ENCODE data around the gene GIGYF2.
"Not testable (repeated sequence)": the region's sequence is repeated elsewhere in the genome, so short reads cannot be mapped to it uniquely, and the experiment has no call there.

Gene GIGYF2

GRCh38 chr2:232674491-232674890 is 22.6 kb upstream of the GIGYF2 start:
- TF ChIP-seq, protein P1, sequence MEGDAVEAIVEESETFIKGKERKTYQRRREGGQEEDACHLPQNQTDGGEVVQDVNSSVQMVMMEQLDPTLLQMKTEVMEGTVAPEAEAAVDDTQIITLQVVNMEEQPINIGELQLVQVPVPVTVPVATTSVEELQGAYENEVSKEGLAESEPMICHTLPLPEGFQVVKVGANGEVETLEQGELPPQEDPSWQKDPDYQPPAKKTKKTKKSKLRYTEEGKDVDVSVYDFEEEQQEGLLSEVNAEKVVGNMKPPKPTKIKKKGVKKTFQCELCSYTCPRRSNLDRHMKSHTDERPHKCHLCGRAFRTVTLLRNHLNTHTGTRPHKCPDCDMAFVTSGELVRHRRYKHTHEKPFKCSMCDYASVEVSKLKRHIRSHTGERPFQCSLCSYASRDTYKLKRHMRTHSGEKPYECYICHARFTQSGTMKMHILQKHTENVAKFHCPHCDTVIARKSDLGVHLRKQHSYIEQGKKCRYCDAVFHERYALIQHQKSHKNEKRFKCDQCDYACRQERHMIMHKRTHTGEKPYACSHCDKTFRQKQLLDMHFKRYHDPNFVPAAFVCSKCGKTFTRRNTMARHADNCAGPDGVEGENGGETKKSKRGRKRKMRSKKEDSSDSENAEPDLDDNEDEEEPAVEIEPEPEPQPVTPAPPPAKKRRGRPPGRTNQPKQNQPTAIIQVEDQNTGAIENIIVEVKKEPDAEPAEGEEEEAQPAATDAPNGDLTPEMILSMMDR (conservative IDR thresholded peaks at IDR 0.05) = no peak
- H3K27ac ChIP-seq = no peak overlapping the region

- TF ChIP-seq, protein P1 (conservative IDR thresholded peaks at IDR 0.05) = no peak
- no peak overlapping the region for H3K27ac ChIP-seq
These were observed 21.8 kb upstream of the GIGYF2 start for GRCh38 chr2:232675381-232675780.

GRCh38 chr2:232680006-232680405 is 17.1 kb upstream of the GIGYF2 start:
- TF ChIP-seq, protein P1 (conservative IDR thresholded peaks at IDR 0.05) = no peak

GRCh38 chr2:232681527-232681926 is 15.6 kb upstream of the GIGYF2 start:
- no peak overlapping the region for H3K27ac ChIP-seq
- TF ChIP-seq, protein P1 (conservative IDR thresholded peaks at IDR 0.05) = no peak

More at GRCh38 chr2:232680006-232680405, 17.1 kb upstream of the GIGYF2 start:
- no peak overlapping the region for H3K27ac ChIP-seq

GRCh38 chr2:232683368-232683767 is 13.8 kb upstream of the GIGYF2 start:
- TF ChIP-seq, protein P1 (conservative IDR thresholded peaks at IDR 0.05) = no peak
- H3K27ac ChIP-seq = no peak overlapping the region

DNA sequence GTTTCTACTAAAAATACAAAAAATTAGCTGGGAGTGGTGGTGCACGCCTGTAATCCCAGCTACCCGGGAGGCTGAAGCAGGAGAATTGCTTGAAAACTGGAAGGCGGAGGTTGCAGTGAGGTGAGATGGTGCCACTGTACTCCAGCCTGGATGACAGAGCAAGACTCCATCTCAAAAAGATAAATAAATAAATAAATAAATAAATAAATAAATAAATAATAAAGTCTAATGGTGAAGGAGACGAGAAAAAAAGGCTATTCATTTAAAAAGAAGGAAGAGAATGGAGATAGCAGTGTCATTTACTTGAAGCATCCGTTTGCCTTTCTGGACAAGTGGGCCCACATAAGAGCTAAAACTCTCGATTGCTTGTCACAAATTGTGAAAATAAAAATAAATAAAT is 11.7 kb upstream of the GIGYF2 start:
- H3K27ac ChIP-seq = not testable (repeated sequence)

GRCh38 chr2:232687382-232688160 is 9.6 kb upstream of the GIGYF2 start:
- H3K27ac ChIP-seq = no peak overlapping the region
- TF ChIP-seq, protein P1 (conservative IDR thresholded peaks at IDR 0.05) = no peak

- TF ChIP-seq, protein P1 (conservative IDR thresholded peaks at IDR 0.05) = no peak
- H3K27ac ChIP-seq = no peak overlapping the region
These were observed 8.9 kb upstream of the GIGYF2 start for GRCh38 chr2:232688201-232688600.
